Subcutaneous abdominal adipose tissue (tissue), 5 donors: ENCODE results near the gene MPV17L2.

Source experiments
- H3K27ac ChIP-seq: one replicate; pipeline ENCODE4 v1.7.0; 2013; ENCODE audit warnings: low read depth, mild to moderate bottlenecking, inconsistent platforms, low read length, moderate library complexity
- H3K27me3 ChIP-seq, 5 donors: one replicate each; pipeline ENCODE4 v1.7.0; 2013; ENCODE audit warnings: low read length in 5 of 5, inconsistent platforms in 1 of 5; ENCODE audit not compliant: control insufficient read depth in 5 of 5, insufficient read depth in 4 of 5
- H3K36me3 ChIP-seq, 5 donors: one replicate each; pipeline ENCODE4 v1.7.0; 2013; ENCODE audit warnings: low read length in 5 of 5; ENCODE audit not compliant: control insufficient read depth in 5 of 5, insufficient read depth in 5 of 5
- H3K4me1 ChIP-seq, 5 donors: one replicate each; pipeline ENCODE4 v1.7.0; 2013; ENCODE audit warnings: low read length in 5 of 5, mild to moderate bottlenecking in 3 of 5, moderate library complexity in 1 of 5; ENCODE audit not compliant: control insufficient read depth in 5 of 5, insufficient read depth in 5 of 5
- H3K4me3 ChIP-seq, 5 donors: one replicate each; pipeline ENCODE4 v1.7.0; 2013; ENCODE audit warnings: low read length in 5 of 5, low read depth in 1 of 5
- H3K9ac ChIP-seq, 5 donors: one replicate each; pipeline ENCODE4 v1.7.0; 2013; ENCODE audit warnings: low read length in 5 of 5, mild to moderate bottlenecking in 4 of 5, moderate library complexity in 3 of 5
- H3K9me3 ChIP-seq, 5 donors: one replicate each; pipeline ENCODE4 v1.7.0; 2013; ENCODE audit warnings: low read length in 5 of 5; ENCODE audit not compliant: control insufficient read depth in 5 of 5
- donor health status: healthy.
- donor health status: healthy.
- donor health status: healthy.
- donor health status: healthy.
- donor health status: healthy.

MPV17L2 gene

DNA sequence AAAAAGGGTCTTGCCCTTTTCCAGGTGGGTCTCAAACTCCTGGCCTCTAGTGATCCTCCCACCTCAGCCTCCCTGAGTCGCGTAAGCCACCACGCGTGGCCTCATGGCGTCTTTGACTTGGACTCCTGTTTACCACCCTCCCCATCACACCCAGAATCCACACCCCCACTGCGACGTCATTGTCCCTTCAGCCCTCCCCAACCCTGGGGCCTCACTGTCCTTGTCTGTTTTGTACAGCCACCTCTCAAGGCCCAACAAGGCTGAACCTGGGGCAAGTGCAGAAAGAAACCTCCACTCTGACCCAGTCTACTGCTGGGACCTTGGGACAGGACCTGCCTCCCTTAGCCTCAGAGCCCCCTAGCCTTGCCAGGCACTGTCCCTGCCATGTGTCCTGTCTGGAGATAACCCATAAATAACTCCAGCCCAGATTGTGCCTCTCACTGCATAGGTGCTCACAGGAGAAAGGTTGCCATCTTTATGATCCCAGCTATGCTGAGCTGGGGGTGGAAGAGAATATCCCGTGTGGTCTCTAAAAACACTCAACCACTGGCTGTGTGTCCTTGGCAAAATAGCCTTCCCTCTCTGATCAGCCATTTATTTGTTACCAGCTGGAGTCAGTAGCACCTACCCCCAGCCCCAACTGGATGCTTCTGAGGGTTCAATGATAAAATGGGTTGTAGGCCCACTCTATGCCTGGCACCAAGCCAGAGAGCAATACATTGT, 21.3 kb upstream of the MPV17L2 start:
- Histone ChIP-seq H3K4me1 (peaks cover 2 to 54% (median 39%) of the 10 kb centered on the region in 5 donors), H3K4me3 (no peak overlapping the region), H3K9me3 (no peaks in the 10 kb centered on the region), H3K9ac (no peak overlapping the region), H3K27ac (peak overlapping the region; percentile 74), H3K36me3 (peaks cover 0 to 29% (median 17%) of the 10 kb centered on the region in 5 donors), H3K27me3 (no peaks in the 10 kb centered on the region)

DNA sequence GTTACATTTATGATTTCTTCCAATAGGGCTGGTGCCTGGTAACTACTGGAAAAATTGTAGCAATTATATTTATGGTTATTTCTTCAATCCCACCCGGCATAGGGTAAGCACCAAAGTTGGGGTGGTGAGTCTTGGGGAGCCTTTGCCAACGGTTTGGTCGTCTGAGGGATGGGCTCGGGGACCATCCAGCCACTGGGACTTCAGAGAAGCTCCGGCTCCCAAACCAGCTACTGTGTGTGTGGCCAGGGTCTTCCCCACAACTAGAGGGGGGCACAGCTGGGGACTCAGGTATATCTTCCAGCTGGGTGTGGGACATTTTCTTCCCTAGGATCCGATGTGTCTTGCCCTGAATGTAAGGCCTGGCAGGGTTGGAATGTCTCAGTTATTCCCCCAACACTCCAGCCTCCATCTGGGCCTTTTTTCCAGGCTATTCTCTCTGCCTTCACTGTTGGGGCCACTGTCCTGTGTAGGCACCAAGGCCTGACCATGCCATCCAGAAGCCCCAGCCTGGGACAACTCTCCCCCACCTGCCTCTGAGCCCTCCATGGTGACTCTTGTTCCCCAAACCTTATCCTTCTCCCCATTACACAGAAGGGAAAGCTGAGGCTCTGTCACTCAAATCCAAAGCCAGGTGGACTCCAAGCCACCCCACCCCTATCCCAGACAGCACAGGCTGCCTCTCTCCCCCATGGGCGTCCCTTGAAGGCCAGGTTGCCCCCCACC, 20.5 kb upstream of the MPV17L2 start:
- H3K4me1 ChIP-seq, result peaks cover 2 to 54% (median 39%) of the 10 kb centered on the region in 5 donors
- H3K27ac ChIP-seq, result peak overlapping the region; percentile 62
- H3K27me3 ChIP-seq, result no peaks in the 10 kb centered on the region
- H3K9ac ChIP-seq, result peak overlapping the region in 2 of 5 donors; percentile 17 to 22
- peaks cover 0 to 25% (median 11%) of the 10 kb centered on the region in 5 donors for H3K36me3 ChIP-seq
- H3K9me3 ChIP-seq, result no peaks in the 10 kb centered on the region
- H3K4me3 ChIP-seq, result no peak overlapping the region

DNA sequence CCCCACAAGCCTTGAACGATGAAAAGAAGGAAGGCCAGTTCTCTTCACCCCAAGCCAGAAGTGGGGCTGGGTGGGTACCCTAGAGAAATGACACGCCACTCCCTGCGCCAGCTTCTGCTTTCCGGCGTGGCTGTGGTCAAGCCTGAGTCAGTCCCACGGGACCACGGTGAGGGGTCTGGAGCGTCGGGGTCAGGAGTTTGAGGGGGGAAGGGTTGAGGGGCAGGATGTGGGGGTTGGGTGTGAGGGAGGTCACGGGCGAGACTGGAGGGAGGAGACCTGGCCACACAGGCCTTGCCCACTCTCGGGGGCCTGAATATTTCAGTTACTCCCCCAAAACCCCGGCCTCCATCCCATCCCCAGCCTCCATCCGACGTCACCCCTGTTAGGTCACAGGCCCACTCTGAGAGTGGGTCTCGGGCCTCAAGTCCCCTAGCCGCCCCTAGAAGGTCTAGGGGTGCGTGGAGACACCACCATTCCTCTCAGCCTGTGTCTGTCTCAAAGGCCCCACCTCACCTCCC, 19.9 kb upstream of the MPV17L2 start:
- H3K4me3 ChIP-seq, result peak overlapping the region in 4 of 5 donors; percentile 74 to 90 (median 78)

DNA sequence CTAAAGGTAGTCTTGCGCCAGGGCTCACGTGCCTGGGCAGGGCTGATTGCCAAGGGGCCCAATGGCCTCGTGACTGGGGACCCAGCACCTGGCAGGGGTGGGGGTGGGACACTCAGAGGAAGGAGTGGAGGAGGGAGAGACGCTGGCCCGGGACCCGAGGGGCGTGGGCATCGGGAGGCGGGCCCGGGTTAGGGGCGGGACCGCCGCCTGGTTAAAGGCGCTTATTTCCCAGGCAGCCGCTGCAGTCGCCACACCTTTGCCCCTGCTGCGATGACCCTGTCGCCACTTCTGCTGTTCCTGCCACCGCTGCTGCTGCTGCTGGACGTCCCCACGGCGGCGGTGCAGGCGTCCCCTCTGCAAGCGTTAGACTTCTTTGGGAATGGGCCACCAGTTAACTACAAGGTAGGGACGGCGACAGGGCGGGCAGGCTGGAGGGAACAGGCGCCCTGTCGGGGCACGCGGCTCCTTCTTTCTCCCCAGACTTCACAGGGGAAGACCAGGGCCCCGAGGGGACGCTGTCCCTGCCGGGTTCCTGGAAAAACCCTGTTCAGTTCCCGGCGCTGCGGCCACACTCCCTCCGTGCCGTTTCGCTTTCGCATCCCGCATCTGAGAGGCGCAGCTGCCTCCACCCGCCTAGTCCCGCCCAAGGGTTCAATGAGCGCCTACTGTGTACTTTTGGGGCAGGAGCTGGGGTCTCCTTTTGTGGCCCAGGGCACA, 19.3 kb upstream of the MPV17L2 start, which contains the start of gene IFI30:
Gene IFI30, plus strand, starts transcription at position 242 of the 717 bp plus-strand sequence. Its CDS starts 29 bp downstream, at position 271.
- peak within 1 kb of the TSS; percentile 69 for H3K27ac ChIP-seq
- peaks cover 0 to 15% (median 6%) of the 10 kb centered on the region in 5 donors for H3K36me3 ChIP-seq
- H3K9me3 ChIP-seq, result no peaks in the 10 kb centered on the region

More for the DNA sequence above, 19.9 kb upstream of the MPV17L2 start:
- Histone ChIP-seq H3K4me1 (peaks cover 2 to 54% (median 39%) of the 10 kb centered on the region in 5 donors), H3K9me3 (no peaks in the 10 kb centered on the region), H3K36me3 (peaks cover 0 to 19% (median 8%) of the 10 kb centered on the region in 5 donors), H3K9ac (peak overlapping the region in 4 of 5 donors; percentile 48 to 80 (median 78)), H3K27ac (peak overlapping the region; percentile 69), H3K27me3 (no peaks in the 10 kb centered on the region)

DNA sequence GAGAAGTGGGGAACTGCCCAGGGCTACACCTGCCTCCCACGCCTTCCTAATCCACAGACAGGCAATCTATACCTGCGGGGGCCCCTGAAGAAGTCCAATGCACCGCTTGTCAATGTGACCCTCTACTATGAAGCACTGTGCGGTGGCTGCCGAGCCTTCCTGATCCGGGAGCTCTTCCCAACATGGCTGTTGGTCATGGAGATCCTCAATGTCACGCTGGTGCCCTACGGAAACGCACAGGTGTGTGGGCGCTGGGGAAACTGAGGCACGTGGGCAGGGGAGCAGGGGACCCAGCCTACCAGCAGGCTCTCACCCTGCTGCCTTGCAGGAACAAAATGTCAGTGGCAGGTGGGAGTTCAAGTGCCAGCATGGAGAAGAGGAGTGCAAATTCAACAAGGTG, 18.0 kb upstream of the MPV17L2 start:
- H3K9me3 ChIP-seq, result no peaks in the 10 kb centered on the region
- peaks cover 0 to 51% (median 39%) of the 10 kb centered on the region in 5 donors for H3K4me1 ChIP-seq
- no peak overlapping the region for H3K9ac ChIP-seq
- no peaks in the 10 kb centered on the region for H3K27me3 ChIP-seq
- H3K27ac ChIP-seq, result no peak overlapping the region
- peak overlapping the region in 4 of 5 donors; percentile 33 to 90 (median 75) for H3K4me3 ChIP-seq
- peaks cover 0 to 7% (median 0%) of the 10 kb centered on the region in 5 donors for H3K36me3 ChIP-seq

More for the DNA sequence above, 19.3 kb upstream of the MPV17L2 start, which contains the start of gene IFI30:
- peaks cover under 1 to 54% (median 39%) of the 10 kb centered on the region in 5 donors for H3K4me1 ChIP-seq
- no peaks in the 10 kb centered on the region for H3K27me3 ChIP-seq
- H3K9ac ChIP-seq, result peak within 1 kb of the TSS; percentile 38 to 80 (median 76)
- peak within 1 kb of the TSS; percentile 72 to 90 (median 76) for H3K4me3 ChIP-seq

DNA sequence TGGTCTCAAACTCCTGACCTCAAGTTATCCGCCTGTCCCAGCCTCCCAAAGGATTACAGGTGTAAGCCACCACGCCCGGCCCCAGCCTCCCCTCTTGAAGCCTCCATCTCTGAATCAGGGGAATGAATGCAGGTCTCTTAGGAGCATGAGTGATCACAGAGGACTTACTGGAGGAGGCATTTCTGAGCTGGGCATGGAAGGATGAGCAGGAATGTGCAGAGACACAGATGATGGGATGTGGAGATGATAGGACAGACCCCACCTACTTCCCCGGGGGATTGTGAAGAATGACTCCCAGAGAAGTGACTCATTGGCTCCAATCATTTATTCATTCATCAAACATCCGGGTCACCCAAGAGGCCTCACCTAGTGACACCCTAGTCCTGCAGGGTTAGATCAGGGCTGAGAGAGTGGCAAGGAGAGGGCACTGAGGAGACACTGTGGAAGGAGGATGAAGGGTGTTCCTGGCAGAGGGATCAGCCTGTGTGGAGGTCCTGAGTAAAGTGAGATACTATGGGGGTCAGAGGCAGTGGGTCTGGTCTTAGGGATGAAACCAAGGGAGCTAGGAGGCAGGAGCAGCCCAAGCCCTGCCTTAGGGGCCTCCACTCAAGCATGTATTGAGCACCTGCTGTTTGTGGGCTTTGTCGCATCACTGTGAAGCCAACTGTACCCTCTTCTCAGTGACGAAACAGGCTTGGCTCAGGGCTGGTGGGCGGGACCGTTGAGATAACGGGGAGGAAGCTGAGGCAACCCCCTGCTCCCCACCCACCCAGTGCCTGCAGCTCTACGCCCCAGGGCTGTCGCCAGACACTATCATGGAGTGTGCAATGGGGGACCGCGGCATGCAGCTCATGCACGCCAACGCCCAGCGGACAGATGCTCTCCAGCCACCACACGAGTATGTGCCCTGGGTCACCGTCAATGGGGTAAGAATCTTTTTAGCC, 16.4 kb upstream of the MPV17L2 start:
- H3K4me1 ChIP-seq, result peaks cover 0 to 39% (median 27%) of the 10 kb centered on the region in 5 donors
- H3K9me3 ChIP-seq, result no peaks in the 10 kb centered on the region
- peaks cover 0 to 7% (median 0%) of the 10 kb centered on the region in 5 donors for H3K36me3 ChIP-seq
- no peak overlapping the region for H3K27ac ChIP-seq
- H3K27me3 ChIP-seq, result no peaks in the 10 kb centered on the region
- H3K4me3 ChIP-seq, result peak overlapping the region in 1 of 5 donors; percentile 2
- no peak overlapping the region for H3K9ac ChIP-seq

DNA sequence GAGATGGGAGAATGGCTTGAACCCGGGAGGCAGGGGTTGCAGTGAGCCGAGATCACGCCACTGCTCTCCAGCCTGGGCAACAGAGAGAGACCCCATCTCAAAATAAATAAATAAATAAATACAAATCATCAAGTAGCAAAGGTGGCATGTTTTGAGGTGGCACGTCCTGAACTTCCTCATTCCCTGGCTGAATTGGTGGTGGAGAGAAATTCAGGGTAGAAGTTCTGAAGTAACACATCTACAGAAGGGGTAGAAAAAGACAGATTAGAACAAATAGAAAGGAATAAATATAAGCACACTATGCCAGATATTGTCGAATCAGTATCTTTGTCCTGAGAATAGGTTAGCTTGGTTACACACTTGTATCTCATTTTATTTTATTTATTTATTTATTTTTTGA, 13.1 kb upstream of the MPV17L2 start:
- H3K36me3 ChIP-seq, result peaks cover 0 to 7% (median 0%) of the 10 kb centered on the region in 5 donors
- no peak overlapping the region for H3K4me3 ChIP-seq
- H3K9me3 ChIP-seq, result no peaks in the 10 kb centered on the region
- H3K9ac ChIP-seq, result no peak overlapping the region
- H3K27me3 ChIP-seq, result no peaks in the 10 kb centered on the region
- no peak overlapping the region for H3K27ac ChIP-seq
- H3K4me1 ChIP-seq, result peaks cover 0 to 9% (median 2%) of the 10 kb centered on the region in 5 donors

DNA sequence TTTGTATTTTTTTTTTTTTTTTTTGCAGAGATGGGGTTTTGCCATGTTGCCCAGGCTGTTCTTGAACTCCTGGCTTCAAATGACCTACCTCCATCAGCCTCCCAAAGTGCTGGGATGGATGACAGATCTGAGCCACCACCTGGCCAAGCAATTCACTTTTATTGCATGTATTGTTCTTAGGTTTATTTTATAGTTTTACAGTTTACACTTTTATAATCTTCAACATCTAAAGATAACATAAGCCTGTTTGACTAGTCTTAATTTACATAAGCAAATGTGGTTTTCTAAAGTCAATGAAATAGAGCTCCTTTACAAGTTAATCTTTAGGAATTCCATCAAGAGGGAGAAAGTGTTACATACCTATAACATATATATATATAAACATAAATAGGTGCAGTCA, 9.5 kb upstream of the MPV17L2 start:
- peaks cover 0 to 3% (median 0%) of the 10 kb centered on the region in 5 donors for H3K4me1 ChIP-seq
- no peak overlapping the region for H3K27ac ChIP-seq
- H3K9me3 ChIP-seq, result no peaks in the 10 kb centered on the region
- no peak overlapping the region for H3K9ac ChIP-seq
- H3K27me3 ChIP-seq, result no peaks in the 10 kb centered on the region
- no peak overlapping the region for H3K4me3 ChIP-seq
- H3K36me3 ChIP-seq, result no peaks in the 10 kb centered on the region

DNA sequence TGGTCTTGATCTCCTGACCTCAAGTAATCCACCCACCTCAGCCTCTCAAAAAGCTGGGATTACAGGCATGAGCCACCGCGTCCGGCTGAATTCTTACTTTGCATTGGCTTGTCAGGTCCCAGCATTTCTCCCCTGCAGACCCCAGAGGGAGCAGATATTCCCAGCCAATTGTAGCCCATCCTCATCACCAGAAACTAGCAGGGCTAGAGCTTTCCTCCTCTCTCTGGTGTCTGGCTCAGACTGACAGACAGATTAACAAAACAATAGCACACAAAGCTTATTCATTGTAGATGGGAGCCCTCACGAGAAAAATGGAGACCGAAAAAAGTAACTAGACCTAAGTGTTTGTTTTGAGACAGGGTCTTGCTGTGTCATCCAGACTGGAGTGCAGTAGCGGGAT, 7.5 kb upstream of the MPV17L2 start:
- H3K27ac ChIP-seq, result no peak overlapping the region
- no peak overlapping the region for H3K4me3 ChIP-seq
- no peaks in the 10 kb centered on the region for H3K27me3 ChIP-seq
- H3K9ac ChIP-seq, result no peak overlapping the region
- no peaks in the 10 kb centered on the region for H3K9me3 ChIP-seq
- H3K4me1 ChIP-seq, result peaks cover 0 to 3% (median 0%) of the 10 kb centered on the region in 5 donors
- H3K36me3 ChIP-seq, result no peaks in the 10 kb centered on the region
